Stimulated activated CD4-positive, alpha-beta T cell treated with anti-CD3 and anti-CD28 coated beads, Interleukin-1b, Interleukin-23, amount 100 ng/mL, for 48 hours (primary cell): ENCODE measurements around the gene RABGAP1L.
"Not testable (repeated sequence)": the region's sequence is repeated elsewhere in the genome, so short reads cannot be mapped to it uniquely, and the experiment has no call there.

Experiments
- DNase-seq: peaks from one replicate; pipeline ENCODE4 v3.0.0-alpha.2; 2020

RABGAP1L gene

DNA sequence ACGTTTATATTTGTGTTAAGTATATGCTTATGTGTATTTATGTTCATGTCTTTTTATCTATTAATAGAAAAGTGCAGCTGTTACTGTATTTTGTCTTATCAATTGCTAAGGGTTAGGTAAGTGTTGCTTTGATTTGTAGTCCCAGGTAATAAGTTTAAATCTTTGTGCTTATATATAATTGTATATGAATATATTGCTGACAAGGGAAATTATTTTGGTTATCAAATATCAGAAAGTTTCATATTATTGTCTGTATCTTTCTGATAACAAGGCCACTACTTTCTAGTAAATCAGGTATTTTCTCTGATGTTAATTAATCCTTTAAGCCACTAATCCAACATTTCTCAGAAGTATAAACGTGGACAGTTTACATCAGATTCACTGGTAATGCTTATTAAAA, 309.7 kb downstream of the RABGAP1L start:
- DNase-seq: no peak

DNA sequence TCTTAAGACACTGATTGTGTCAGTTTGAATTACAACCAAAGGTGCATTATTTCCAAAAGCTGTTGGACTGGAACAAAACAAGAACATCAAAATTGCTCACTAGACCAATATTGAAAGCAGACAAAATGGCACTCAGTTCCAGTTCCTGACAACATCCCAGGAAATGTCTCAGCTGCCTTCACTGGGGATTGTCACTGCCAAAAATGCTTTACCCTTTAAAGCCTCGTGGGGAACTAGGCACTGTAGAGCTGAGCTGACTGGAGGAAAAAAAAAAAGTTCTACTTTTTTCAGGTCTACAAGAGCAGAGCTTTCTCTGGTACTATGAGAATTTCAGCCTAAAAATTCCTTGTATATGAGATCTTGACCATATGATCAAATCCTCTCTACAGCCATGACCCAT, 310.4 kb downstream of the RABGAP1L start:
- DNase-seq: no peak

DNA sequence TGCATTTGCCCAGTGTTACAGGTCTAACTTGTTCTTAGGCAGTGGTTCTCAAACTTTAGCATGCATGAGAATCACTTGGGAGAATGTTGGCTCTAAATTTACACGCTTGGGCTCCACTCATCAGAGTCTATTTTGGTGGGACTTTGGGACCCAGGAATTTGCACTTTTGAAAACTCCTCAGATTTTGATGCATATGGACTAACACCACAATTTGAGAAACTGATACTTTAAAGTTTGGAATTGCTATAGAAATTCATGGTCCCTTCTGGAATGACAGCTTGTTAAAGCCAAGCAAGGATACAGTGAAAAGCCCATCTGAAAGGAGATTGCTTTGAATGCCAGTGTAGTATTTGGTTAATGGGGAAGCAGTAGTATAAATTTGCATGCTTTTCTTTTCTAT, 320.0 kb downstream of the RABGAP1L start:
- no peak for DNase-seq

DNA sequence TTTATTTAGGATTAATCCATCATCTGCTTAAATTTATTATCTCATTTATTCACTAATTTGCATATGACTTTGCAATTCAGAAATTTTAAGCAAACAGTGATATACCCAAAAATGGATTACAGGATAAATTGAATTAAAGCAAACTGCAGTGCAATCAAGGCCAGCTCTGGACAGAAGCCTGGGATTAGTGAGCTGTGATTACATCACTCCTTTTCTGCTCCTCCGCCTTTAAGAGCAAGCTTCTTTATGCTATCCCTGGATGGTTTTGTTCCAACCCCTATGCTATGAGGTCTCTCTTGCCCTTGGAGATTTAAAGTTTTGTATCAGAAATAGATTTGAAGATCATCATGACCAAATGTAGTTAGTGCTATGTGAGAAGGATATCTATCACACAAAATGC, 321.0 kb downstream of the RABGAP1L start:
- DNase-seq: no peak

DNA sequence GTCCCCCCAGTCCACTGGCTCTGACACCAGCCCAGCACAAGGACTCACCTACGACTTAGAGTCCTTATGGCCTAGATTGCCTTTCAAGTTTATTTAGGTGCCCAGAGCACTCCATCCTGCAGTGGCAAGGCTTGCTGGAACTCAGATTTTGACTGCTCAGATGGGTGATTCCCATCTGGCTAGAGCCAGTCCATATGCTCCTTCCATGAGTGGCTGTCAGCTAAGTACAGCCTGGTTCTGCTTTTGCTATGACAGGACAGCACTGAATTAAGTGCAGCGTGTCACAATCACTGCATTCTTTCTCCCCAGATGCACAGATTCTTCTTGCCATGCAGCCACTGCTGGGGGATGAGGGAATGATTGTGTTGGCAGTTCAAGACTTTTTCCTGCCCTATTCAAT, 332.3 kb downstream of the RABGAP1L start:
- no peak for DNase-seq

DNA sequence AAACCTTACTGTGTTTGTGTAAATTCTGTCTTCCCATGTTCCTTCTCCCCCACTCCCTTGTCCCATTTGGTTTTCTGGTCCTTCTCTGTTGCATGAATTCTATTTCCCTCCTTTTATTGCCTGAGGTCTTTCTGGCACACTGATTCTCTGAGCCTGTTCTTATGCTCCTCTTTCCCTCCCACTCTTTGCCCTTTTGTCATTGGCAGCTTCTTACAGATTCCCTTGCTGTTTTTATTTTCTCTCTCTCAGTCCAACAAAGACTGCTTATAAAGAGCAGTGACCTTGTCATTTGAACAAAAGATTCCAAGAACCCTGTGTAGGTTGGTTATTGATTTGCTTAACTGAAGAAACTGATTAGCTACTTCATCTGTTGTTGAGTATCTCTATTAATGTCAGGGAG, 338.2 kb downstream of the RABGAP1L start:
- no peak for DNase-seq

DNA sequence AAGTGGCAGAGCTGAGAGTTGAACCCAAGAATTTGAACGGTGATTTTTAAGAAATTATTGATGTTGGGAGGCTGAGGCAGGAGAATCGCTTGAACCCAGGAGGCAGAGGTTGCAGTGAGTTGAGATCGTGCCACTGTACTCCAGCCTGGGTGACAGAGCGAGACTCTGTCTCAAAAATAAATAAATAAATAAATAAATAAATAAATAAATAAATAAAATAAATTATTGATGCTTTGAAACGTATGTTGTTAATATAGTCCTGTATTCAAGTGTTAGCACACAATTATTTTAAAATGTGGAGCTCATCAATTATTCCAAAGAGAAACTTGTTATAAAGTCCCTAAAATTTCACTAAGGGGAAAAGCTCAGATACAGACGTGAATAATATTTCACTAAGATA, 357.4 kb downstream of the RABGAP1L start:
- not testable (repeated sequence) for DNase-seq

DNA sequence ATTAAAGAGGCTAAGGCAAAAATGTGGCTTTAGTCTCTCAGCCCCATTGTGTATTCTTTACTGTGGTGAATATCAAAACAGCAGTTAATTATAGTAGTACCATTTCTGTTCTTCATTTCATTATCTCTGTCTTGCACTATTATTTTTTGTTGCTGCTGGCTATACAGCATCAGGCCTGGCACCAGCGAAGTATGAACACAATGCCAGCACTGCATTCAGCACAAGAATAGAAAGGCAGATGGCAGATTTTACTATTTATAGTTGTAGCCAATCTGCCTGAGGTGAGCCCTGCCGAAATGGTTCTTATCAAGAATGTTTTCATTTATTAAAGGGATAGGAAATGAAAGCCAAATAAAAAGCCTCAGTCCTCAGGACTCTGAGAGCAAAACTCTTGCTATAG, 360.5 kb downstream of the RABGAP1L start:
- DNase-seq: no peak

DNA sequence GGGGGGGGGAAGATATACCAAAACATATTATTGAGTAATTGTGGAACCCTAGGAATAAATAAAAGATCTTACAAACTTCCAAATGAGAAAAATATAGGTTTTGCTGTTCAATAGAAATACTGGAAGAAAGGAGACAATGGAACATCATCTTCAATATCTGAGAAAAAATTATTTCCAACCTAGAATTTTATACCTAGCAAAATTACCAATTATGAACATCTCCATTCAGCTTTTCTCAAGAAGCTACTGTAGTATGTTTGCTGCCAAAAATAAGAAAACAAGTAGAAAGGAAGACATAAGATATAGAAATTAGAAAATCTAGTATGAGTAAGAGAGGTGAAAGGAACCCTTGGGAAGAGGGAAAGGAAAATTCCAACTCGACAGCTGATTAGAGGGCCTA, 372.4 kb downstream of the RABGAP1L start:
- DNase-seq: no peak

DNA sequence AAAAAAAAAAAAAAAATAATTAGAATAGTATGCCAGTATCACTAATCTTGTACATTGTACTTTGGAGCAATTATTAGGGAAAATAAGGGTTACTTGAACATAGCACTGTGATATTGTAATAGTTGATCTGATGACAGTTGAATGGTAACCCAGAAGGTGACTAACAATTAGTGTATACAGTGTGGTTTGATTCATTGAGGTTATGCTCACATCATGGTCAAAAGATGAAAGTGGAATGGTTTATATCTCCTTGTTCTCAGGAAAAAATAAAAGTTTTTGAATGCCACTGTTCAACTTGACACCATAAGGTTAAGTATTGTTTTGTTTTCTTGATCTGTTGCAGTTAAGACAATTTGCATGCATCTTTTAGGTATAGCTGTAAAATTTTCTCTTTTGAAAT, 375.5 kb downstream of the RABGAP1L start:
- no peak for DNase-seq

DNA sequence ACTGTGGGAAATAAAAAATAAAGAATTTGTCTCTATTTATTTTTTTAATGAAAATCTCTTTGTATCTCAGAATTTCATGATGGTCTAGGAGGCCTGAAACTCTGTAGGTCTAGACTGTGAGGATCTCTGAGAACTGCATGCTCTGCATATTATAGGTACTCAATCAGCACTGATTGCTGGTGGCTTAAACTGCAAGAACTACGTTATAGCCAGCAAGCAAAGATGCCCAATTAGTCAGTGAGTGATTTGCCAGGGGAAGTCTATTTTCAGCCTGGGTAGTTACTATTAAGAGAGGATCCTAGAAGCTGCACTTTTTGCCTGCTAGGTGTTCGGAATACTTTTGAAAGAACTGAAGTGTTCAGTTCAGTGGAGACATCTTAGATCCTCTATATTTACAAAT, 375.9 kb downstream of the RABGAP1L start:
- no peak for DNase-seq

DNA sequence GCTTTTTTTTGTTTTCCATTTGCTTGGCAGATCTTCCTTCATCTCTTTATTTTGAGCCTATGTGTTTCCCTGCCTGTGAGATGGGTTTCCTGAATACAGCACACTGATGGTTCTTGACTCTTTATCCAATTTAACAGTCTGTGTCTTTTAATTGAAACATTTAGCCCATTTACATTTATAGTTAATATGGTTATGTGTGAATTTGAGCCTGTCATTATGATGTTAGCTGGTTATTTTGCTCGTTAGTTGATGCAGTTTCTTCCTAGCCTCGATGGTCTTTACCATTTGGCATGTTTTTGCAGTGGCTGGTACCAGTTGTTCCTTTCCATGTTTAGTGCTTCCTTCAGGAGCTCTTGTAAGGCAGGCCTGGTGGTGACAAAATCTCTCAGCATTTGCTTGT, 384.1 kb downstream of the RABGAP1L start:
- DNase-seq: not testable (repeated sequence)

DNA sequence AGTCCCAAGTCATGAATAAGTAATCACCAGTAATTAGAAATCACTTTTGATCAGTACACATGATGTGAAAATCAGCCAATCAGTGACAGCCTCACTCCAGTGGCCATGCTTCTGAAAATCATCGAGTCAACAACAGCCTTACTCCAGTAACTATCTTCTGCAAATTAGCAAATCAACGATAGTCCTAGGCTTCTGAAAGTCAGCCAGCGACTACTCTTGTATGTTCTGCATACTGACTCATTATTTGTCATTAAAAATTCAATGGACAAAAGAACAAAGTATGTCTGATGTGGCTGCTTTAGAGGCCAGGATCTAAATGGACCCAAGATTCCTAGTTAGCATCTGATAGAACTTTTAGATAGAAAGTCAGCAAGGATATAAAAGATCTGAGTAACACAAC, 391.0 kb downstream of the RABGAP1L start:
- DNase-seq: no peak

DNA sequence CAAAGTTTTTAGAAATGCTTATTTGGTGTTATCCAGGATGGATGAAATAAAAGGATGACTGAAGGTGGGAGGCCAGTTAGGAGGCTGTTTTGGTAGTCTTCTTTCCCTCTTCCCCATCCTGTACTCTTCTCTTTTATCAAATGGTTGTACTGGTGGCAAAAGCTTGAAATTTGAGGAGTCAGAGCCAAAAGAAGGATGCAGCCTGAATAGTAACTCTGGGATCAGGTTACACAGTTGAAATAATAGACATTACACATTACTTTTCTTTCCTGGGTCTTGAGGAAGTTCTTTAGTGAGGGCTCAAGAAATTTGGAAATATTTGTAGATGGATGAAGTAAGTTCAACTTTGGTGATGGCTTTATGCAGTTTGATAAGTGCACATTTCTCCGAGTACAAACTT, 397.1 kb downstream of the RABGAP1L start:
- DNase-seq: no peak

DNA sequence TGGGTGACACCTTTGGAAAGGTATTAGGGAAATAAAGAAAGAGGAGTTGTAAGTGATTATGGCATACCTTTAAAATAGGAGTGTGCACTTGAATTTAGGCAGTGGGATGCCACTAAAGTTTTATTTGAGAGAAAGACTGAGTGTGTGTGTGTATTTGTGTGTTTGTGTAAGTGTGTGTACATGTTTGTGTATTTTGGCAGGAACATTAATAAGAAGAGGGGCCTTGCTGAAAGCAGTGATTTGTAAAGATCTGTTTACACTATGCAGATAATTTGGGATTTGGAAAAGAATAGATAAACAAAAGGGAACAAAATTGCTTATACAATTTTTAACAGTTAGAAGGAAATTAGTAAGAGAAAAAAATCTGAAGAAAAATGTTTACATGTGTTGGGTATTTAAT, 409.2 kb downstream of the RABGAP1L start:
- DNase-seq: no peak

DNA sequence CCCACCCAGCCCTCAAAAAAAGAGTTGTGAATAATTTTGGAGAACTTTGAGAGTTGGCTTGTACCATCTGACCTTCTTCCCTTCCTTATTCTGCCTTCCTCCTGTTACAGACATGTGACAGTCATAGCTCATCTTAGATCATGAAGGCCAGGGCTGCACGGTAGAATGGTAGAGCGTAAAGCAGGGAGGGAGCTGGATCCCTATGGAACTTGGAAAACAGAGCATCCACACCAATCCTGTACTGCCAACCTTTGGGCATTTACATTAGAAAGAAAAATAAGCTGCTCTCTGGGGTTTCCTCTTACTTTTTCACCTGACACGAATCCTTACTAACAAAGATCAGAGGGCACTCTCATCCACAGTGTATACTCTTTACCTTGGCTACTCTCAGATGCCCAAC, 409.9 kb downstream of the RABGAP1L start:
- DNase-seq: no peak

DNA sequence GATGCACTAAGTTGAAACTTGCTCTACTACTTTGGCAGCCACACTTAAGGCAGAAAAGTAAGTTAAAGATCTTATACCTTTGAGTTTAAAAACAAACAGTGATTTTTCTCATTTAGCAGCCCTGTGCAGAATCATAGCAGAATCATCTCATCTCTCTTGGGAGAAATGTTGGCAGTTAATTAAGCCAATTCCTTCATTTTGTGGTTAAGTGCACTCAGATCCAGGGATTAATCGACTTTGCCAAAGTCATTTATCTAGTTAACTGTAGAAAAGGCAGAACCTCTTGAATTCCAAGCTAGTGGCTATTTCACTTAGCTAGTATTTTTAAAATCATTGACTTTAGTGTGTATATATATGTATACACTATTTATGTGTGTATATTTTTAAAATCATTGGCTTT, 413.5 kb downstream of the RABGAP1L start:
- DNase-seq: no peak

DNA sequence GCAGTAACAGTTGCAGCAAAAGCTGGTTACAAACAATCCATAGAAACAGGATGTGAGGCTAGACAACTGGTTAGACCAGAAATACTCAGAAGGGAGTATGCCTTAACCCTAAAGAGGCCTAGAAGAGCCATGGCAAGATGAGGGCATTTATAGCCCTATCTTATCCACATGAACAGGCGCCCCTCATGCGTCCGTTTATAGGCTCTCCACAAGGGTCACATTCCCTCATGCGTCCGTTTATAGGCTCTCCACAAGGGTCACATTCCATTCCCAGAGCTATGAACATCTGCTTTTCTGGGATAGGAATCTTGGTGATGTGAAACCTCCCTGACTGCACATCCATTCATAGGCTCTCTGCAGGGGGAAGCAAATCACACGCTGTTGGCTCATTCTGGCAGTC, 416.8 kb downstream of the RABGAP1L start:
- DNase-seq: not testable (repeated sequence)

DNA sequence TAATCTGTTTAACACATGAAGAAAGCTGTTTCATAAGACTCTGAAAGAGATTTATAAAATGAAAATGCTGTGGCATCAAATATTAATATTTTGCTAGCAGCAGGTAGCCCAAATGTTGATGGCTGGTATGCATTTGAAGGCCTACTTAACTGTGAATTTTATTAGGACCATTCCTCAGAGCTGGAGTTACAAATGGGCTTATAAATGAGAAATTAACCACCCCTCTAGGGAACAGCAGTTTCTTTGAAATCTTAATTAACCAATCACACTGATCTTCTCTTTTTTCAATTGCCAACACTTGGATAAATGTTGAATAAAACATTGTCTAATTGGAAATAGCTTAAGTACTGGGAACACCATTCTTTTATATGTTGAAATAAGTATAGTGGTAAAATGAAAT, 418.4 kb downstream of the RABGAP1L start:
- no peak for DNase-seq

DNA sequence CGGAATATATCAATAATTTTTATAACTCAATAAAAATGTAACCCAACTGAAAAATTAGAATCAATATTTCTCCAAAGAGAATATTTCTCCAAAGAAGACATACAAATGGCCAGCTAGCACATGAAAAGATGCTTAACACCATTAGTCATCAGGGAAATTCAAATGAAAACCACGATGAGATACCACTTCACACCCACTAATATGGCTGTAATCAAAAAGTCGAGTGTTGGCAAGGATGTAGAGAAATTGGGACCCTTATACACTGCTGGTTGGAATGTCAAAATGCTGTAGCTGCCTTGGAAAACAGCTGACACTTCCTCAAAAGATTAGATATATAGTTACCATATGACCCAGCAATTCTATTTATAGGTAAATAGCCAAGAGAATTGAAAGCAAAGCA, 421.5 kb downstream of the RABGAP1L start:
- no peak for DNase-seq

DNA sequence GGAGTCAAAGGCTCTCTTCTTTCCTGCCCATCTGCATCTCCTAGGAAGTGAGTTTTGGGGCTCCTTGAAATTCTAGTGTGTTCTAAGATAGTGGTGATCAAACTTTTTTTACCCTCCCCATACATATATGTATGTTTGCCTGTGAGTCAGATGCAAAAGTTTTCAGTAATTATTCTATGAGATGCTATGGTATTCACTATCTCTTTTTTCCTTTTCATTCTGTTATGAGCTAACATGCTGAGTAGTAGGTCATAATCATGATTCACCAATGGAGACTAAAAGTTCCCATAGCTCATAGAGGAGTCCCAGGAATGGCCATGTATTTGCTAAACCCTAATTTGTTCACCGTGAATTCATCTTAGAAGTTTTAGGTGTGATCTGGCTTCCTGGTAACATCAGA, 424.0 kb downstream of the RABGAP1L start:
- no peak for DNase-seq

DNA sequence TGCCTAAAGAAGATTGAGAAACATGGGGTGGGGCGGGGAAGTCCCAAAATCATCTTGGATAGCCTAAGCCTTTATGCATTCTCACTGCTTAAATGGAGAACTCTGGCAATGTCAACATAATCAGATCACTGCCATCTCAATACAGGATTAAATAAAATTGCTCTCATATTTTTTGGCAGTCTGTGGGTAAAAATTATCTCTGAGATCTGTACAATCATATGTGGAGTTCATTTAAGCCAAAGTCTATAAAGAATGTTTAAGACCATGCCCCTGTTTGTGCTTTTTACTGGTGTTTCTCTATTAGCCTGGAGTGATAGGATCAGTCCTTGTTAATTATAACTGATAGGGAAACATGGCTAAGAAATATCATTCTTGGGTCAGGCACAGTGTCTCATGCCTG, 424.8 kb downstream of the RABGAP1L start:
- no peak for DNase-seq

DNA sequence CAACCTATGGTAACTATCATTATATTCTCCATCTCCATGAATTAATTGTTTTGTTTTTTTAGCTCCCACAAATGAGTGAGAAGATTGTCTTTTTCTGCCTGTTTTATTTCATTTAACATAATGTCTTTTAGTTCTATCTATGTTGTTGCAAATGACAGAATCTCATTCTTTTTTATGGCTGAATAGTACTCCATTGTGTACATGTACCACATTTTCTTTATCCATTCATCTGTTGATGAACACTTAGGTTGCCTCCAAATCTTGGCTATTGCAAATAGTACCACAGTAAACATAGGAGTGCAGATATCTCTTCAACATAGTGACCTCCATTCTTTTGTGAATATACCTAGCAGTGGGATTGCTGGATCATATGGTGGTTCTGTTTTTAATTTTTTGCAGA, 429.3 kb downstream of the RABGAP1L start:
- not testable (repeated sequence) for DNase-seq

DNA sequence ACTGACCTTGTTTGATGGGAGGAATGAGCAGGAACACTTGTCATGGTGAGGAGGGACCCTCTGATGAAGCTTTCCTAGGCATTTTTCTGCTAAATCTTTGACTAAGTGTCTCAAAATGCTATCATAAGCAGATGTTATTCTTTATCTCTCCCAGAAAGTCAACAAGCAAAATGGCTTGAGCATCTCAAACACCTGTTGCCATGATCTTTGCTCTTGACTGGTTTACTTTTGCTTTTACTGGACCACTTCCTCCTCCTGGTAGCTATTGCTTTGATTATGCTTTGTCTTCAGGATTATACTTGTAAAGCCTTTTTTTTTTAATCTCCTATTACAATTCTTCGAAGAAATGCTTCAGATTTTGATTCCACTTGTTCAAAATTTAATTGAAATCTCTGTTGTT, 445.9 kb downstream of the RABGAP1L start:
- no peak for DNase-seq

DNA sequence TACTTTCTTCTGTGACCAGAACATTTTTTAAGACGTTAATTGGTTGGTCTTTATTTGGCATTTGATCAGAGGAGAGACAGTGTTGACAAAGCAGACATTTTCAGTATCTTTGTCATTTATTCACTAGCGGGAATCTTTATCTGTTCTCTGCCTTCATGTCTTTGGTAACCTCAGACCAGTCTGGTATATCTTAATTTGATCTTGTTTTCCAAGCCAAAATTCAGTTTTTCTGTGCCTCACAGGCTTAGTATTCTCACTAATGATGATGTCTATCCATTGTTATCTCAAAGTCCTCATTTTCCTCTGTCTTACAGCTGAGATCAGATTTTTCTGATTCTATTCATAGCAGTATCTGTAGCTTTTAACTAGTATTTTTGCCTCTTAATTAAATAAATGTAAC, 447.2 kb downstream of the RABGAP1L start:
- no peak for DNase-seq

DNA sequence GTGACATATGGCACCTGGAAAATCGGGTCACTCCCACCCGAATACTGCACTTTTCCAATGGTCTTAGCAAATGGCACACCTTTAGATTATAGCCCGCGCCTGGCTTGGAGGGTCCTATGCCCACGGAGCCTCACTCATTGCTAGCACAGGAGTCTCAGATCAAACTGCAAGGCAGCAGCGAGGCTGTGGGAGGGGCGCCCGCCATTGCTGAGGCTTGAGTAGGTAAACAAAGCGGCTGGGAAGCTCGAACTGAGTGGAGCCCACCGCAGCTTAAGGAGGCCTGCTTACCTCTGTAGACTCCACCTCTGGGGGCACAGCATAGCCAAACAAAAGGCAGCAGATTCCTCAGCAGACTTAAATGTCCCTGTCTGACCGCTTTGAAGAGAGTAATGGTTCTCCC, 458.6 kb downstream of the RABGAP1L start:
- not testable (repeated sequence) for DNase-seq
